Renal pelvis (tissue), 4 donors: ENCODE measurements around the gene CEP97. TPM values are rescaled to one million over a fixed set of nuclear protein-coding genes. Genes with fewer than 3 reads are reported as not detected.

Source experiments
- DNase-seq: peaks from one replicate; pipeline ENCODE4 v3.0.0-alpha.2; 2013
- polyA plus RNA-seq, 3 donors: library from polyadenylated mRNA; unstranded; fragments of 120-200 nt; gene quantifications; one replicate each; pipeline ENCODE4 v1.2.1, GENCODE V29; 2013; ENCODE audit not compliant: insufficient read length in 3 of 3

CEP97 gene
- polyA plus RNA-seq, 3 donors, result 11.8 to 19.9 (median 15.1) TPM

DNA sequence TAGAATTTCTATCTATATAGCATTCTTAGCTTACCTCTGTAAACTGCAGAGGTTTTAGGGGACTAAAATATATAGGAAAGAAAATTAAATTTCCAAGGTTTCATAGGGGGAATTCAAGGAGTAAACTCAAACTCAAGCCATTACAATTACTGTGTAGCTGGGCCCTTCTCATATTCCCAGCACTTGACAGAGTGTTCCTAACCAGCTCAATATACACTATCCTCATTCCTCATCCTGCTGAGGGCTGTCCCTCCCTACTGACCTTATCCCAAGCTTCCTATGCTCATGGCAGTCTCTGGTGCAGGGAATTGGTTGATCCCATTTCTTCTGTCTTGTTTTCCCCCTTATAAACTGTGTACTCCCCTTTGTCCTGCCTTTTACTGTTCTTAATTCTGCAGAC is 88.5 kb downstream of the CEP97 start:
- no peak for DNase-seq

DNA sequence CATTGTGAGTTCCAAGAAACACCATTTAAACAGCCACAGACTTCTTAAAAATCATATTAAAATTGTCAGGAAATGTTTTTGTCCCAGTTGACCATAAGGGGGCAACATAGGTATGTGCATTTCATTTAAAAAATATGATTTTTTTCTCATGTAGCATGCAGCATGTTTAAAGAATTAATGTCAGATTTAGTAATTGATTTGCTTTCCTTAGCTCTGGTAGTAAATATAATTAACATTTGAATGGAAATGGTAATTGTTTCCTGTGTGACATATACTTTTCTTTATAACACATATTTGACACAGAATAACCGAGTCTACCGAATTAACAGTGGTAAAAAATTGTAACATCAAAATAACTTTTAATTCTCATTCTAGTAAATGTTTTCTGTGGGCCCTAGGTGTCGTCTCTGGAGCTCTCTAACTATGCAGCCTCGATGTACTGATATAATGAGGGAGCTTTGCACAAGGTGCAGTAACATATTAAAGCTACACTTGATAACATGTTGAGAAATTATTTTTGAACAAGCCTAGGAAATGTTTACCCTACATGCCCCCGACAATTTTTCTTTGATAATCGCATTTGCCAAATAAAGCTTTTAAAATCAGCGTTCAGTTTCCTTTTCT is 89.5 kb downstream of the CEP97 start:
- no peak for DNase-seq

DNA sequence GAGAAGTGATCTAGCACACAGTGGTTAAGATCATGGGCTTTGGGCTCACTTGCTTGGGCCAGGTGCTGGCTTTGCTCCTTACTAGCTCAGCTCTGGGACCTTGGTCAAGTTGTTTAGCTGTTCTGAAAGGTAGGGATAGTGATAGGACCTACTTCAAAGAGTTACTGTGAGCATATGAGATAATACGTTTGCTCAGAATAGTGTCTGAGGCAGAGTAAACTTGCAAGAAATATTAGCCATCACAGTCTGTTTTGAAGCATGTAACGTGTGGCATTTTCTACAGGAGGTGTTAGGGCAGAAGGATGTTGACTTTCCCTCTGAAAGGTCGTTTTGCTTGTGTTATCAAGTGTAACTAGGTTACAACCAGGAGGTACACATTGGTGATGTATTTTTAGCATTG is 90.4 kb downstream of the CEP97 start:
- no peak for DNase-seq

DNA sequence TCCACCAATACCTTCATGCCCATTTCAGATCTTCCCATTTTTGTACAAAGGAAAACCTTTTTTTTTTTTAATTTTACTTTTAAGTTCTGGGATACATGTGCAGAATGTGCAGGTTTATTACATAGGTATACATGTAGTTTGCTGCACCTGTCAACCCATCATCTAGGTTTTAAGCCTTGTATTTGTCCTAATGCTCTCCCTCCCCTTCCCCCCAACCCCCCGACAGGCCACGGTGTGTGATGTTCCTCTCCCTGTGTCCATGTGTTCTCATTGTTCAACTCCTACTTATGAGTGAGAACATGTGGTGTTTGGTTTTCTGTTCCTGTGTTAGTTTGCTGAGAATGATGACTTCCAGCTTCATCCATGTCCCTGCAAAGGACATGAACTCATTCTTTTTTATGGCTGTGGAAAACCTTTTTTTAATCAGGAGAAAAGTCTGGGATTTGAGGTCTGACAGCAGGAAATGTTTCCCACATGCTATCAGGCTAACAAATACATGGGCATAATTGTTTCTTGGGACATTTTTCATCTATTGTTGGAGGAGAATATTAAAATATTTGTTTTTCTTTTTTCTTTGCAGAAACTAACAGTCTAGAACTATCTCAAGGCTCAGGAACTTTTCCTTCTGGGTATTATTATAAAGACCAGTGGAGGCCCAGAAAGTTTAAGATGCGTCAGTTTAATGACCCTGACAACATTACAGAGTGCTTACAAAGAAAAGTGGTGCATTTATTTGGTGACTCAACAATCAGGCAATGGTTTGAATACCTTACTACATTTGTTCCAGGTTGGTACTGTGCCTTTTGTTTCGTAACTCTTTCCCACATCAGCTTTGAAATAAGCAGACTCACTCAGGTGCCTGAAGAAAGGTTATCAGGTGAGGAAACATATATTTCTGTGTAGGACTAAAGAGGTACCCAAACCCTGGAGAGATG is 92.1 kb downstream of the CEP97 start:
- DNase-seq, result no peak

GRCh38 chr3:101817992-101818391 is 93.6 kb downstream of the CEP97 start:
- no peak for DNase-seq

- no peak for DNase-seq
These were observed 95.3 kb downstream of the CEP97 start for GRCh38 chr3:101819649-101820206.

Other genes starting within 250 kb of the CEP97 start
- gene SENP7, start 211.4 kb upstream of the CEP97 start, polyA plus RNA-seq, result 10 to 100 TPM; 57.3 to 78.3 (median 75.4) TPM
- 10 to 100 TPM; 27.7 to 34.6 (median 33.7) TPM for gene TRMT10C, start 162.7 kb upstream of the CEP97 start, polyA plus RNA-seq
- 100 to 1,000 TPM; 183 to 205 (median 188) TPM for gene PCNP, start 150.4 kb upstream of the CEP97 start, polyA plus RNA-seq
- gene ZBTB11, start 47.5 kb upstream of the CEP97 start, polyA plus RNA-seq, result 10 to 100 TPM; 19.3 to 23.9 (median 22.6) TPM
- 1,000 to 10,000 TPM; 1,471 to 1,682 (median 1,545) TPM for gene RPL24, start 37.9 kb upstream of the CEP97 start, polyA plus RNA-seq
- 1 to 10 TPM; 6.4 to 7.5 (median 7.1) TPM for gene NXPE3, start 54.6 kb downstream of the CEP97 start, polyA plus RNA-seq
- gene NFKBIZ, start 124.9 kb downstream of the CEP97 start, polyA plus RNA-seq, result 10 to 100 TPM in 2 of 3 donors, 1 to 10 TPM in 1; 4.2 to 14.2 (median 11.3) TPM